ENCODE measurements around the gene COMT. TPM values are rescaled to one million over a fixed set of nuclear protein-coding genes. Genes with fewer than 3 reads are reported as not detected.

COMT gene
- total and polyA plus RNA-seq, 9 of the 15 experiments (the other 6 are each of a cell fraction or from before 2014, with no cell fraction given): 12.5 to 351 (median 155) TPM

GRCh38 chr22:20016734-20017621 lies 75.4 kb downstream of the COMT start, which contains the start of gene ARVCF (continued):
- TF ChIP-seq REST (IDR thresholded peaks at IDR 0.05; ENCODE audit: borderline replicate concordance) (no peak), REST (CRISPR knock-in tag; IDR thresholded peaks at IDR 0.05; ENCODE audit: low read depth) (peak; percentile 75), FOXJ2 (tag; IDR thresholded peaks at IDR 0.05) (no peak), PREB (CRISPR knock-in tag; IDR thresholded peaks at IDR 0.05) (no peak), NCOA4 (IDR thresholded peaks at IDR 0.05; ENCODE audit: partially characterized antibody) (no peak), CHCHD3 (CRISPR knock-in tag; IDR thresholded peaks at IDR 0.05) (no peak), SRSF3 (IDR thresholded peaks at IDR 0.05; ENCODE audit: insufficient read depth, low read length) (no peak), OTX1 (CRISPR knock-in tag; IDR thresholded peaks at IDR 0.05) (peak; percentile 90), MITF (IDR thresholded peaks at IDR 0.05) (no peak), GATAD2A (IDR thresholded peaks at IDR 0.05) (no peak), ZNF707 (CRISPR knock-in tag; conservative IDR thresholded peaks at IDR 0.05) (no peak), PTTG1 (tag; IDR thresholded peaks at IDR 0.05; ENCODE audit: low read depth) (no peak), ZSCAN32 (CRISPR knock-in tag; IDR thresholded peaks at IDR 0.05) (no peak), PATZ1 (CRISPR knock-in tag; IDR thresholded peaks at IDR 0.05; ENCODE audit: borderline replicate concordance) (no peak), SRSF9 (IDR thresholded peaks at IDR 0.05; ENCODE audit: borderline replicate concordance, low read depth, low read length) (no peak)
